ENCODE measurements around the gene TCF4.

The TCF4 gene

GRCh38 chr18:55290898-55291297 is 297.1 kb downstream of the TCF4 start:
- TF ChIP-seq, protein P1, sequence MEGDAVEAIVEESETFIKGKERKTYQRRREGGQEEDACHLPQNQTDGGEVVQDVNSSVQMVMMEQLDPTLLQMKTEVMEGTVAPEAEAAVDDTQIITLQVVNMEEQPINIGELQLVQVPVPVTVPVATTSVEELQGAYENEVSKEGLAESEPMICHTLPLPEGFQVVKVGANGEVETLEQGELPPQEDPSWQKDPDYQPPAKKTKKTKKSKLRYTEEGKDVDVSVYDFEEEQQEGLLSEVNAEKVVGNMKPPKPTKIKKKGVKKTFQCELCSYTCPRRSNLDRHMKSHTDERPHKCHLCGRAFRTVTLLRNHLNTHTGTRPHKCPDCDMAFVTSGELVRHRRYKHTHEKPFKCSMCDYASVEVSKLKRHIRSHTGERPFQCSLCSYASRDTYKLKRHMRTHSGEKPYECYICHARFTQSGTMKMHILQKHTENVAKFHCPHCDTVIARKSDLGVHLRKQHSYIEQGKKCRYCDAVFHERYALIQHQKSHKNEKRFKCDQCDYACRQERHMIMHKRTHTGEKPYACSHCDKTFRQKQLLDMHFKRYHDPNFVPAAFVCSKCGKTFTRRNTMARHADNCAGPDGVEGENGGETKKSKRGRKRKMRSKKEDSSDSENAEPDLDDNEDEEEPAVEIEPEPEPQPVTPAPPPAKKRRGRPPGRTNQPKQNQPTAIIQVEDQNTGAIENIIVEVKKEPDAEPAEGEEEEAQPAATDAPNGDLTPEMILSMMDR (IDR thresholded peaks at IDR 0.05; ENCODE audit: low read depth, low read length), result no peak
- in situ Hi-C loops (cut with HindIII; ENCODE audit: low sequenced_read_pairs), result no loop called here
- H3K4me3 ChIP-seq (ENCODE audit: low read depth, low read length), result no peak overlapping the region
- DNase-seq (ENCODE audit: low read depth, low spot score), result peak; percentile 24

GRCh38 chr18:55289775-55290174 is 298.2 kb downstream of the TCF4 start:
- H3K4me3 ChIP-seq (ENCODE audit: low read depth, low read length), result no peak overlapping the region
- in situ Hi-C loops (cut with HindIII; ENCODE audit: low sequenced_read_pairs), result no loop called here
- no peak for DNase-seq (ENCODE audit: low read depth, low spot score)
- TF ChIP-seq, protein P1 (IDR thresholded peaks at IDR 0.05; ENCODE audit: low read depth, low read length), result no peak

DNA sequence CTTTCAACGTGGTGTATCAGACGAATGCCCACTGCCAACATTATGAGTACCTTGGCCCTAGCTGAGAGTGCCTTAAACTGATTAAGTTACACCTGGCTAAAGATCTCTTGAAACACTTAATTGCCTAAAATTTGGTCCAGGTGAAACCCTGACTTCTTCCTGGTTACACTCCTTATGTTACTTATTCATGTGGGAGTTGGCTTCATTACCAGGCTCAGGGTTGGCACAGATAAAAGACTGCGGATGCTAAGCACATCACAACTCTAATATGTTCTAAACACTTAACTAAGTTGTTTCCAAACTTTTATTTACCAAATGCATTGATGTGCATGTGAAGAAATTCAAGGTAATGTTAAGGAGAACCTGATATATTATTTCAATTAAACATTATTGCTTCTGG is 298.9 kb downstream of the TCF4 start:
- TF ChIP-seq, protein P1 (IDR thresholded peaks at IDR 0.05; ENCODE audit: low read depth, low read length), result no peak

DNA sequence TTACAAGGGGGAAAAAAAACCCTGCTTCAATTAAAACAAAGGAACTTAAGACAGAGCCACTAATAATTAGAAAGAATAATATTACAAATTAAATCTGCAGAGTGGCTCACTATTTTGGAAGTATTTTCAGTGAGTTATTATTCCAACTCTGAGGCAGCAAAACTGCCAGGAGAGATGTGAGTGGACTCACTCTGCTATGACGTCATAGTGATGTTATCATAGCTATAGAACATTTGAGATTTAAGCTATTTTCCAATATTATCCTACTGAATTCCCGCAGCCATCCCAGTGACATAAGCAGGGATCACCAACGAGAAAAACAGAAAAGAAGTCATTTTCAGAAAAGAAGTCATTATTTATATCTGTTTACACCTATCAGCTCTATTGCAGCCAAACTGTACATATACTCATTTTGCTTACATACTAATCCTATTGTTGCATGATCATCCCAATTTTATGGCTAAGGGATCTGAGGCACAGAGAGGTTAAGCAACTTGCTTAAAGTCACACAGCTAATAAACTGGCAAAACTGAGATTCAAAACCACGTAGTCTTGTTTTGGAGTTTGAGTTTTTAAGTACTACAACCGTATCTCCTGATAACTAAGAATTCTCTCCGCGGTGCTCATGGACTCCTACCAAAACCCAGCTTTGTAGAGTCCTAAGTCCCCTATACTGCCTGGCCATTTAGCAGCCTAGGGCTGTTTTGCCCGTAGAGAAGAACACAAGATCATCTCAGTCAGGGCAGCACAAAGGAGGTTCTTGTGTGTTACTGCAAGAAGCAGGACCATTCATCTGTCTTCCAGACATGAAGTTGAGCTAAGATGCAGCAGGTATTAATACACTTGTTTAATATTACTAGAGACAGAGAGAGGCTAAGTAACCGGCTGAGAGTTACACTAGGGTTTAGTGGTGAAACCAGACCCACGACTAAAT is 299.8 kb downstream of the TCF4 start:
- TF ChIP-seq, protein P1 (IDR thresholded peaks at IDR 0.05; ENCODE audit: low read depth, low read length), result no peak
- DNase-seq (ENCODE audit: low read depth, low spot score), result no peak
- H3K4me3 ChIP-seq (ENCODE audit: low read depth, low read length), result no peak overlapping the region
- in situ Hi-C loops (cut with HindIII; ENCODE audit: low sequenced_read_pairs), result no loop called here

More for the DNA sequence above, 298.9 kb downstream of the TCF4 start:
- no peak for DNase-seq (ENCODE audit: low read depth, low spot score)
- in situ Hi-C loops (cut with HindIII; ENCODE audit: low sequenced_read_pairs), result no loop called here
- no peak overlapping the region for H3K4me3 ChIP-seq (ENCODE audit: low read depth, low read length)

DNA sequence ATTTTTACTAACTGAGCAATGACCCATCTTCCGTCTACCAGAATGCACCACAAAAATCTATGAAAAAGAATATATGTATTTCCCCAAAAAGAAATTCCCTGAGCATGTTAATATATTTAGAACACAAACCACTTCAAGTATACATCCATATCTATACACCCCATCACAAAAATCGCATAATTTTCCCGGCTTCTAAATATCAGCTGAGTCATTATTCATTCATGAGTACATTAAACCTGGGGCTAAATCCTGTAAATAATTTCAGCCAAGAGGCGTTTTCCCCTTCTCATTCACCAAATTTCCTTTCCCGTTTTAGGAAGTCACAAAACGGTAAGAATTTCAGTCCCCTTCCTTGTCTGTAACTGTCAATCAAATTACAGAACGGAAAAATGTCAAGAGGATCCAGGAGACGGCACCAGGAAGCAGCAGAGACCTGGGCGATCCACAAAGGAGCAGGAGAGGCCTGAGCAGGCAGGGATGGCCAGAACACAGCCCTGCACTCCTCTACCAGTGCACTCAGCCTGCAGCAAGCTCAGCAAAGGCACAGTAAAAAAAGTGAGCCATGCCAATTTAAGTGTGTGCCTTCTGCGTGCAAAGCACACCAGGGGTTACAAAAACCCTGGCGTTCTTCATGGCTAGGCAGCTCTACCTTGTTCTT is 300.7 kb downstream of the TCF4 start:
- TF ChIP-seq, protein P1 (IDR thresholded peaks at IDR 0.05; ENCODE audit: low read depth, low read length), result no peak
- no peak for DNase-seq (ENCODE audit: low read depth, low spot score)
- in situ Hi-C loops (cut with HindIII; ENCODE audit: low sequenced_read_pairs), result no loop called here
- no peak overlapping the region for H3K4me3 ChIP-seq (ENCODE audit: low read depth, low read length)

- in situ Hi-C loops (cut with HindIII; ENCODE audit: low sequenced_read_pairs), result no loop called here
- DNase-seq (ENCODE audit: low read depth, low spot score), result no peak
- H3K4me3 ChIP-seq (ENCODE audit: low read depth, low read length), result no peak overlapping the region
- TF ChIP-seq, protein P1 (IDR thresholded peaks at IDR 0.05; ENCODE audit: low read depth, low read length), result no peak
These were observed 301.7 kb downstream of the TCF4 start for GRCh38 chr18:55286257-55286825.

All from astrocyte of the spinal cord (primary cell).